GM10248 (cell line): Measurements from ENCODE around the gene PNMA6F.
"Not testable (repeated sequence)": the region's sequence is repeated elsewhere in the genome, so short reads cannot be mapped to it uniquely, and the experiment has no call there.

ENCODE experiments used
- CTCF ChIA-PET: fragments of 300-600 bp; sonication (Branson Sonifier 250); formaldehyde crosslinking; extraction: SDS; loops from one replicate; lab custom pipeline; 2021; ENCODE audit warnings: antibody characterized with exemption; lab: Yijun Ruan, JAX
- POLR2A ChIA-PET: fragments of 350-650 bp; sonication (Branson Sonifier 250); formaldehyde crosslinking; extraction: SDS; loops from one replicate; lab custom pipeline; 2020; ENCODE audit warnings: antibody characterized with exemption; lab: Yijun Ruan, JAX
- DNase-seq: peaks from one replicate; pipeline ENCODE4 v3.0.0; 2012; ENCODE audit errors: extremely low spot score
- TF ChIP-seq, protein P1 (sequence below): IDR thresholded peaks from 2 replicates; pipeline ENCODE4 v1.5.1; 2012; ENCODE audit warnings: mild to moderate bottlenecking, low read depth; ENCODE audit errors: extremely low read depth, missing control alignments, control extremely low read depth

PNMA6F gene

DNA sequence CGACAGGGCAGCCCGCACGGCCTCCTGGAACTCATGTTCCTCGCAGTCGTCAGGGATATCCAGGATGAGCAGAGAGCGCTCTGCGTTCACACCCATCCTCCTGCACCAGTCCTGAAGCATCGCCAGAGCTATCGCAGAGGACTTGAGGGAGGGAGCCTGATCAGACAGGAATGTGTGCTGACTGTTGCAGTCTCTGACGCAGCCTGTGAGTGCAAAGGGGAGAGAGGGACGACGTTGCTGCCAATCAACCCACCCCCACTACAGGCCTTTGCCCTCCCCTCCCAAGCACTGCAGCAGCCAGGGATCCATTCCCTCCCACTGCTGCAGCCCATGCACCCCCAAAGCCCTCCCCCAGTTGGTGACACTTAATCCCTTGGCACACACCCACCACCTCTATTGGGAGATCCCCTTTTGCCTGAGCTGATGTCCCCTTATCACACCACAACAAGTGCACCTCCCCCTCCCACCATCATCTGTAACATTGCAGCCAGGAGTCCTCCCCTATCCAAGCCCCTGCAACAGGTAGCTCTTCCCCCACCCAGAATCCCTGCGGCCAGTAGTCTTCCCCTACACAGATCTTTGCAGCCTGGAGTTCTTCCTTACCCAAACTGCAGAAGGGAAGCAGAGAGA, 897 bp downstream of the PNMA6F start:
- ChIA-PET POLR2A (no interaction called here), CTCF (no interaction called here)
- TF ChIP-seq, protein P1, sequence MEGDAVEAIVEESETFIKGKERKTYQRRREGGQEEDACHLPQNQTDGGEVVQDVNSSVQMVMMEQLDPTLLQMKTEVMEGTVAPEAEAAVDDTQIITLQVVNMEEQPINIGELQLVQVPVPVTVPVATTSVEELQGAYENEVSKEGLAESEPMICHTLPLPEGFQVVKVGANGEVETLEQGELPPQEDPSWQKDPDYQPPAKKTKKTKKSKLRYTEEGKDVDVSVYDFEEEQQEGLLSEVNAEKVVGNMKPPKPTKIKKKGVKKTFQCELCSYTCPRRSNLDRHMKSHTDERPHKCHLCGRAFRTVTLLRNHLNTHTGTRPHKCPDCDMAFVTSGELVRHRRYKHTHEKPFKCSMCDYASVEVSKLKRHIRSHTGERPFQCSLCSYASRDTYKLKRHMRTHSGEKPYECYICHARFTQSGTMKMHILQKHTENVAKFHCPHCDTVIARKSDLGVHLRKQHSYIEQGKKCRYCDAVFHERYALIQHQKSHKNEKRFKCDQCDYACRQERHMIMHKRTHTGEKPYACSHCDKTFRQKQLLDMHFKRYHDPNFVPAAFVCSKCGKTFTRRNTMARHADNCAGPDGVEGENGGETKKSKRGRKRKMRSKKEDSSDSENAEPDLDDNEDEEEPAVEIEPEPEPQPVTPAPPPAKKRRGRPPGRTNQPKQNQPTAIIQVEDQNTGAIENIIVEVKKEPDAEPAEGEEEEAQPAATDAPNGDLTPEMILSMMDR = no peak
- DNase-seq = no peak

DNA sequence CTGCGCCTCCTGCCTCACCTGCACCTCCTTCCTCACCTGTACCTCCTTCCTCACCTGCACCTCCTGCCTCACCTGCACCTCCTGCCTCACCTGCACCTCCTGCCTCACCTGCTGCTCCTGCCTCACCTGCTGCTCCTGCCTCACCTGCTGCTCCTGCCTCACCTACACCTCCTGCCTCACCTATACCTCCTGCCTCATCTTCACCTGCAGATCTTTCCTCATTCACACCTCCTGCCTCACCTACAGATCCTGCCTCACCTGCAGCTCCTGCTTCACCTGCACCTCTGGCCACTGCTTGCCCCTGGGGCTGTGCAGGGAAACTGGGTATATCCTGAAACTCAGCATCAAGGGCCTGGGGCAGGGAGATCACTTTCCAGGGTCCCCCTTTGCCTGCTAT, 1.5 kb downstream of the PNMA6F start:
- POLR2A ChIA-PET, DNase-seq, CTCF ChIA-PET: not testable (repeated sequence)

DNA sequence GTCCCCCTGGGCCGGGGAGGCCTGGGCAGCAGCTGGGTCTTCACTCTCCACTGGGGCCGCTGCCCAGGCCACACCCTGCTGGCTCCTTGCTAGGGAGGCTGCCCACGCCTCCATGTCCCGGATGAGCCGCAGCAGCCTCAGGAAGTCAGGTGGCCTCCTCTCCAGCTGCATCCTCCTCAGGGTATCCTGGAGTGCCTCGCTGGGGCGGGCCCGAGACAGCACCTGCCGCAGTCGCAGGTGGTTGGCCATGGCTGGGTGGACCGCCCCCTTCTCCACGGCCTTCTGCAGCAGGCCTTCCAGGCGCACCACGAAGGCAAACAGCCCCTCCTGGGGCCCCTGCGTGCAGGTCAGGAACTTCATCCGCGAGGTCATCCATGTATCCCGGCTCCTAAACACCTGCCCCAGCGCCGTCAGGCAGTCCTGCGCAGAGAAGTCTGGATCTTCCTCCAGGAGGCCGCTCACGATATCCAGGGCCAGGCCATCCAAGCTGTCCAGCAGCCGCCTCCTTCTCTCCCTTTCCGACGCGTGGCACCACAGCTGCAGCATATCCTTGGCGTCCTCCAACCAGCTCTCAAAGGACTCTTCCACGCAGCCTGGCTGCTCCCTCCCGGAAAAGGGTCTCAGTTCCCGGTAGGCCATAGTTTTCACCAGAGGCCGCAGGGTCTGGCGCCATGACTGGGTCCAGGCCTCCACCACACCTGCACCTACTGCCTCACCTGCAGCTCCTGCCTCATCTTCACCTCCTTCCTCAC, 2.1 kb downstream of the PNMA6F start:
- POLR2A ChIA-PET = no interaction called here

DNA sequence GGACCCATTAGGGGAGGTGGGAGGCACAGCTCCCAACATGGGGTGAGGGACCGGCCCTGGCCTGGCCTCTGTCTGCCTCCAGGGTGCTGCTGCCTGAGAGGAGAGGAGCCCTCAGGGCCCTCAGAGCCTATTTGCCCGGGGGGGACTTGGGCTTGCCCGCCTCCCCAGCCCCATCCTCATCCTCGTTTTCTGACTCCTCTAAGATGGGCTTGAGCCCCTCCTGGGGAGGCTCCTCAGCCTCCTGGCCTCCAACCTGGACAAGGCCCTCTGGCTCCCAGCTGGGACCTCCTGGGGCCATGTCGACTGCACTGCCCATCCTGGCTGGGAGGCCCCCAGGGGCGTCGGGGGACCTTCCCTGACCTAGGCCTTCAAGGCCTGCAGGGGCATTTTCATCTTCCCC, 2.8 kb downstream of the PNMA6F start:
- TF ChIP-seq, protein P1 = no peak
- ChIA-PET CTCF (no interaction called here), POLR2A (no interaction called here)

More for the DNA sequence above, 2.1 kb downstream of the PNMA6F start:
- no peak for DNase-seq
- TF ChIP-seq, protein P1 = no peak
- CTCF ChIA-PET = no interaction called here

DNA sequence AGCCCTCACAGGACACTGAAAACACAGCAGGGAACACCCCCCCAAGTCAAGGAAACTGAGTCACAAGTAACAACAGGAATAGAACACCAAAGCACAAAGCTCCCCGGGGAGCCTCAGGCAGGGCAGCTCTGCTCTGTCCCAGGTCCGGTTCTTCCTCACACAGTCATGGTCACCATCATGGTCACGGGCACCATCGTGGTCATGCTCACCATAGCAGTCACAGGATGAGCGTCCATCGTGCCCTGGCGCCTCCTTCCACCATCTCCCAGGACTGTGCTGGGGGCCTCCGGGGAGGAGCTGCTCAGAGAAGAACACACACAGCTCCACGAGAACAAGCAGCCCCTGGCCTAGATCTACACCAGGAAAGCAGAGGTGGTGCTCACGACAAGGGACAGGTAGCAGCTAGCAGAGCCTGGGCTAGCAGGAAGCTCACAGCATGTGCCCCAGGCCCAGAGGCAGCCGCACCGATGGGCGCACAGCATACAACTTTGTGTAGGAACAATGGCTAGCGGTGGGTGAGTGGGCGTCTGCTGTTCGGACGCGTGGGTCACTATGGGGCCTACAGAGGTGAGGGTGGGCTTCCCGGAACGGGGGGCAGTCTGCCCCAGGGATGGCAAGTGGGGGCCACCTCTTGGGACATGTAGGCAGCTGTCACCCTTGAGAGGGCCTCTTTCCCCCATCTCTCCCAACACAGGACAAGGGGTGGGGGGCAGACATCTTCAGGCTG, 3.4 kb downstream of the PNMA6F start:
- ChIA-PET POLR2A (no interaction called here), CTCF (no interaction called here)
- TF ChIP-seq, protein P1 = no peak
- no peak for DNase-seq

More for the DNA sequence above, 2.8 kb downstream of the PNMA6F start:
- no peak for DNase-seq

DNA sequence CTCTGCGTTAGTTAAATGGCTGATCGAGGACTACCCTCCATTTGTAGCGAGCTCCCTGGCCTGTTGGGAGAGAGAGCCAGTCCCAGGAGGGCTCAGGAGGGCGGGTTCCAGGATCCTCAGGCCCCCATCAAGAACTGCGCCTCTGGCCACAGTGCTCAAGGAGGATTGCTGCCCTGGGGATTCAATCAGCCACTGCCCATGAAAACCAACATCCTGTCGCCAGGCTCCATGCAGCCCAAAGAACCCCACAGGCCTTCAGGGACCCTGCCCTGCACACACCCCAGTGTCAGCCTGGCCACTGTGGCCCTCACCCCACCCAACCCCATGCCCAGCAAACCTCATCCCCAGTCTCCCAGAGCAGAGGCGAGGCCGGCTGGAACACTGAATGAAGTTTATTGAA, 4.3 kb downstream of the PNMA6F start:
- ChIA-PET CTCF (no interaction called here), POLR2A (no interaction called here)
- TF ChIP-seq, protein P1 = no peak

More for the DNA sequence above, 4.3 kb downstream of the PNMA6F start:
- DNase-seq = no peak
